VCaP (cell line): ENCODE measurements around the gene ZBTB16.
A peak's percentile ranks its signal among the peaks of the same experiment; 100 is the strongest.

Experiments
- H3K27ac ChIP-seq: fragments of 450-650 bp; 2 replicates; pipeline ENCODE4 v1.5.1; 2017
- TF ChIP-seq, protein P1 (sequence below): fragments of 450-650 bp; conservative IDR thresholded peaks from 2 replicates; pipeline ENCODE4 v1.5.1; 2017; ENCODE audit warnings: mild to moderate bottlenecking, moderate library complexity

The ZBTB16 gene

DNA sequence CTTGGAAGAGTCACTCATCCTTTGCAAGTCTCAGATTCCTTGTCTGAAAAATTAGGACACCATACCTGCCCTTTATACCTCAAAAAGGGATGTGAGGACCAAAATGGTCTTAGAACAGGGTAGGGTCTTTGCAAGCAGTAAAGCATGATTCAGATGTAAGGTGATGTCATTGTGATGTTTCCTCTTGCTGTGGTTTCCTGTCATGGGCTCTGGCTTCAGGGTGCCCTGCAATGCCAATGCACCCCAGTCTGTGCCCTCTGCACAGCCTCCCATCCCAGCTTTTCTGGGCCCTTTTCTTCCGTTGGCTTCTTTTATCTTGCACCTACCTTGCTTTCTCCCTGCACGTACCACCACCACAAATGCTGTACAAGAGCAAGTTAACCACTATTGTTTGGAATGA, 148.9 kb downstream of the ZBTB16 start:
- TF ChIP-seq, protein P1, sequence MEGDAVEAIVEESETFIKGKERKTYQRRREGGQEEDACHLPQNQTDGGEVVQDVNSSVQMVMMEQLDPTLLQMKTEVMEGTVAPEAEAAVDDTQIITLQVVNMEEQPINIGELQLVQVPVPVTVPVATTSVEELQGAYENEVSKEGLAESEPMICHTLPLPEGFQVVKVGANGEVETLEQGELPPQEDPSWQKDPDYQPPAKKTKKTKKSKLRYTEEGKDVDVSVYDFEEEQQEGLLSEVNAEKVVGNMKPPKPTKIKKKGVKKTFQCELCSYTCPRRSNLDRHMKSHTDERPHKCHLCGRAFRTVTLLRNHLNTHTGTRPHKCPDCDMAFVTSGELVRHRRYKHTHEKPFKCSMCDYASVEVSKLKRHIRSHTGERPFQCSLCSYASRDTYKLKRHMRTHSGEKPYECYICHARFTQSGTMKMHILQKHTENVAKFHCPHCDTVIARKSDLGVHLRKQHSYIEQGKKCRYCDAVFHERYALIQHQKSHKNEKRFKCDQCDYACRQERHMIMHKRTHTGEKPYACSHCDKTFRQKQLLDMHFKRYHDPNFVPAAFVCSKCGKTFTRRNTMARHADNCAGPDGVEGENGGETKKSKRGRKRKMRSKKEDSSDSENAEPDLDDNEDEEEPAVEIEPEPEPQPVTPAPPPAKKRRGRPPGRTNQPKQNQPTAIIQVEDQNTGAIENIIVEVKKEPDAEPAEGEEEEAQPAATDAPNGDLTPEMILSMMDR, result no peak
- peak overlapping the region; percentile 48; the same call in 1 of the 2 replicates for H3K27ac ChIP-seq

- H3K27ac ChIP-seq, result peak overlapping the region; percentile 48
- TF ChIP-seq, protein P1, result no peak
Observed at GRCh38 chr11:114209343-114209742, 149.8 kb downstream of the ZBTB16 start.

DNA sequence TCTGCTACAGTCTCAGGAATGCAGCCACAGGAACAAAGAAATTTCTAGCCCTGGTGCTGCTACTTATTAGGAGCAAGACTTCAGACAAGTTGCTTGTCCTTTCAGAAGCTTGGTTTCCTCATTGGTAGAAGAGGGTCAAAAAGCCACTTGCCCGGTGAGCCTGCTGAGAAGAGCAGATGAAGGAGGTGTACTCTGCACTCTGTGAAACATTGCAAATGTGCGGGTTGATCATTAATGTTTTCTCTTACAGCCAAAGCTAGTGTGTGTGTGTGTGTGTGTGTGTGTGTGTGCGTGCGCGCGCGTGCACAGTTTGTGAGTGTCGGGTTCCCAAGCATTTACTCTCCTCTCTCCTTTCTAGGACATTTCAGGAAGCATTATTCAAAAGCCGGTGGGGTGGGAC, 150.4 kb downstream of the ZBTB16 start:
- peak overlapping the region; percentile 48 for H3K27ac ChIP-seq
- TF ChIP-seq, protein P1, result no peak

DNA sequence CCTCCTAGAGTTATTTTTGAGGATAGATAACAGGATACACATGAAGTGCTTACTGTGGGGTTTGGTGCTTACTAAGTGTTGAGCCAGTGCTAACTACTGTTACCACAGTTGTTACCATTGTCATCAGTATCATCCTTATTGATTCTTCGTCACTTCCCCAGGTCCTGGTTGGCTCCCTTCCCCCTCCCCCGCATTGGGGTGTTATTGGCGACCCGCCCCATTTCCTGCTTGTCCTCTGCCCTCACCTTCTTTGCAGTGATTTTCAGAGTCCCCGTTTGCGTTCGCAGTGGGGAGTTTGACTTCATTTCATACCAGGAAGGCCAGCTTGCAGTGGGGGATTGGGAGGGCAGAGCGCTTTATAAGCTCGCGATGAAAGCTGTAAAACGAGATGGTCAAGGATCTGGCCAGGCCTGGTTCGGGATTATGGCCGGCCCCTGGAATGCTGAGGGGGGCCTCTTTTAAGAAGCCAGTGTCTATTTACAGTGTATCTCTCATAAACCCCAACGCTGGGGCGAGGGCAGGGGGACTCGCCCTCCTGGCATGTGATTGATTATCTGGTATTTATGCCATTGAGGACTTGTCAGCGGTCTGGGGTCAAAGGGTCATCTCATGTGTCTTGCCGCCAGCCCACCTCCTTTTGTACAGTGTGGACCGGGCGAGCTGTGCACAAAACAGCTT, 152.1 kb downstream of the ZBTB16 start:
- H3K27ac ChIP-seq, result peak overlapping the region; percentile 10; the same call in 1 of the 2 replicates
- TF ChIP-seq, protein P1, result no peak

- TF ChIP-seq, protein P1, result no peak
Observed at GRCh38 chr11:114213622-114214021, 154.1 kb downstream of the ZBTB16 start.

GRCh38 chr11:114215428-114215827, 155.9 kb downstream of the ZBTB16 start:
- TF ChIP-seq, protein P1, result no peak
- peak overlapping the region; percentile 32 for H3K27ac ChIP-seq

More at GRCh38 chr11:114213622-114214021, 154.1 kb downstream of the ZBTB16 start:
- H3K27ac ChIP-seq, result no peak overlapping the region

- TF ChIP-seq, protein P1, result no peak
- peak overlapping the region; percentile 32 for H3K27ac ChIP-seq
Observed at GRCh38 chr11:114215871-114216795, 156.6 kb downstream of the ZBTB16 start.
